ENCODE measurements around the gene TCF25.

DNA sequence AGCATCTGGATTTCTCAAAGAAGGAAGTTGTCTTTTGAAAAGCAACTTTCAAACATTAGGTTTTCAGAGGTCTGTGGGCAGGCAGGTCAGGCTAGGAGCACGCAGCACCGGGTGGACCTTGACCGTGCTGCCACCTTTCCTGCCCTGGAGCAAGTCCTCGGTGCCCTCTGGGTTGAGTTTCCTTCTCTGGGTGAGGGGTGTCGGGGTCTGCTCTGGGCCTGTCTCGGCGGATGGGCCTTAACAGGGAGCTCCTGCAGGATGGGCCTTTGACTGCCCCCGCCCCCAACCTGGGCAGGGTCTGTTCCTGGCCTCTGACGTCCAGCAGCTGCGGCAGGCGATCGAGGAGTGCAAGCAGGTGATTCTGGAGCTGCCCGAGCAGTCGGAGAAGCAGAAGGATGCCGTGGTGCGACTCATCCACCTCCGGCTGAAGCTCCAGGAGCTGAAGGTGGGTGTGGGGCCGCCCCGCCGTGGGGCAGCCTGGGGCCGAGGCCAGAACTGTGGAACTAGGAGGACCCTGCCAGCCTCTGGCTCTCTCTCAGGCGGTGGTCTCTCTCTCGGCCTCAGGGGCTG lies 83.9 kb downstream of the TCF25 start:
- TF ChIP-seq, protein P1, sequence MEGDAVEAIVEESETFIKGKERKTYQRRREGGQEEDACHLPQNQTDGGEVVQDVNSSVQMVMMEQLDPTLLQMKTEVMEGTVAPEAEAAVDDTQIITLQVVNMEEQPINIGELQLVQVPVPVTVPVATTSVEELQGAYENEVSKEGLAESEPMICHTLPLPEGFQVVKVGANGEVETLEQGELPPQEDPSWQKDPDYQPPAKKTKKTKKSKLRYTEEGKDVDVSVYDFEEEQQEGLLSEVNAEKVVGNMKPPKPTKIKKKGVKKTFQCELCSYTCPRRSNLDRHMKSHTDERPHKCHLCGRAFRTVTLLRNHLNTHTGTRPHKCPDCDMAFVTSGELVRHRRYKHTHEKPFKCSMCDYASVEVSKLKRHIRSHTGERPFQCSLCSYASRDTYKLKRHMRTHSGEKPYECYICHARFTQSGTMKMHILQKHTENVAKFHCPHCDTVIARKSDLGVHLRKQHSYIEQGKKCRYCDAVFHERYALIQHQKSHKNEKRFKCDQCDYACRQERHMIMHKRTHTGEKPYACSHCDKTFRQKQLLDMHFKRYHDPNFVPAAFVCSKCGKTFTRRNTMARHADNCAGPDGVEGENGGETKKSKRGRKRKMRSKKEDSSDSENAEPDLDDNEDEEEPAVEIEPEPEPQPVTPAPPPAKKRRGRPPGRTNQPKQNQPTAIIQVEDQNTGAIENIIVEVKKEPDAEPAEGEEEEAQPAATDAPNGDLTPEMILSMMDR (IDR thresholded peaks at IDR 0.05): no peak
- no peak for TF ChIP-seq POLR2AphosphoS5 (IDR thresholded peaks at IDR 0.05)
